CD4-positive, CD25-positive, alpha-beta regulatory T cell (primary cell): ENCODE data around the gene TNFRSF25. TPM values are rescaled to one million over a fixed set of nuclear protein-coding genes. Genes with fewer than 3 reads are reported as not detected.
A peak's percentile ranks its signal among the peaks of the same experiment; 100 is the strongest.

Experiments
- ATAC-seq, 2 donors: fragments of 150-1000 bp; cut with Tn5 transposase; one replicate each; pipeline ENCODE4 v1.10.0; 2021; ENCODE audit warnings: low read depth in 2 of 2, moderate number of reproducible peaks in 2 of 2, moderate library complexity in 1 of 2
- DNase-seq, 3 donors: peaks; one replicate each; pipeline versions ENCODE4 v3.0.0 to v3.0.0-alpha.2; 2012 to 2022; ENCODE audit warnings: mixed read lengths in 1 of 3
- H3K27ac ChIP-seq: one replicate; pipeline ENCODE4 v1.7.0; 2013; ENCODE audit warnings: mild to moderate bottlenecking, low read length; ENCODE audit not compliant: insufficient read depth, poor library complexity, severe bottlenecking
- H3K27me3 ChIP-seq: one replicate; pipeline ENCODE4 v1.7.0; 2013; ENCODE audit warnings: low read length; ENCODE audit not compliant: control insufficient read depth, insufficient read depth
- H3K36me3 ChIP-seq: one replicate; pipeline ENCODE4 v1.7.0; 2013; ENCODE audit warnings: mild to moderate bottlenecking, low read length, moderate library complexity; ENCODE audit not compliant: control insufficient read depth, insufficient read depth
- H3K4me1 ChIP-seq: 2 replicates; pipeline ENCODE4 v1.7.0; 2013; ENCODE audit warnings: mild to moderate bottlenecking, low read length; ENCODE audit not compliant: insufficient read depth, control insufficient read depth, poor library complexity, severe bottlenecking
- H3K4me3 ChIP-seq: one replicate; pipeline ENCODE4 v1.7.0; 2013; ENCODE audit warnings: low read depth, mild to moderate bottlenecking, low read length, moderate library complexity
- H3K9me3 ChIP-seq, 2 experiments: 1 replicate in 1 of 2; 2 replicates in 1 of 2; pipeline ENCODE4 v1.7.0; 2013; ENCODE audit warnings: low read length in 2 of 2, mild to moderate bottlenecking in 1 of 2, moderate library complexity in 1 of 2; ENCODE audit not compliant: control insufficient read depth in 2 of 2
- H3K27ac Mint-ChIP-seq, 3 donors: one replicate each; pipeline ENCODE4 v1.8.0; 2020 to 2022; ENCODE audit warnings: mild to moderate bottlenecking in 3 of 3, mixed read lengths in 3 of 3, moderate library complexity in 2 of 3
- H3K27me3 Mint-ChIP-seq: one replicate; pipeline ENCODE4 v1.8.0; 2022; ENCODE audit warnings: mild to moderate bottlenecking, mixed read lengths
- H3K36me3 Mint-ChIP-seq: one replicate; pipeline ENCODE4 v1.8.0; 2020; ENCODE audit warnings: mixed read lengths
- H3K4me1 Mint-ChIP-seq, 4 donors: one replicate each; pipeline ENCODE4 v1.8.0; 2020 to 2022; ENCODE audit warnings: mixed read lengths in 4 of 4, mild to moderate bottlenecking in 1 of 4
- H3K4me3 Mint-ChIP-seq, 4 donors: one replicate each; pipeline ENCODE4 v1.8.0; 2020 to 2022; ENCODE audit warnings: mild to moderate bottlenecking in 4 of 4, mixed read lengths in 4 of 4, moderate library complexity in 3 of 4
- H3K9me3 Mint-ChIP-seq, 7 donors: one replicate each; pipeline ENCODE4 v1.8.0; 2020 to 2022; ENCODE audit warnings: mixed read lengths in 7 of 7, mild to moderate bottlenecking in 3 of 7, moderate library complexity in 2 of 7
- polyA plus RNA-seq, 4 donors: library from polyadenylated mRNA; unstranded; fragments of 300-500 nt; fragmentation: Illumina TruSeq; gene quantifications; one replicate each; pipeline ENCODE4 v1.2.3, GENCODE V29; 2021
- total RNA-seq: library from RNA; stranded (reverse); gene quantifications from one replicate; pipeline ENCODE4 v1.2.3, GENCODE V29; 2022

TNFRSF25 gene
- total and polyA plus RNA-seq, 5 donors from 2014 or later: 23.3 to 258 (median 31.4) TPM

DNA sequence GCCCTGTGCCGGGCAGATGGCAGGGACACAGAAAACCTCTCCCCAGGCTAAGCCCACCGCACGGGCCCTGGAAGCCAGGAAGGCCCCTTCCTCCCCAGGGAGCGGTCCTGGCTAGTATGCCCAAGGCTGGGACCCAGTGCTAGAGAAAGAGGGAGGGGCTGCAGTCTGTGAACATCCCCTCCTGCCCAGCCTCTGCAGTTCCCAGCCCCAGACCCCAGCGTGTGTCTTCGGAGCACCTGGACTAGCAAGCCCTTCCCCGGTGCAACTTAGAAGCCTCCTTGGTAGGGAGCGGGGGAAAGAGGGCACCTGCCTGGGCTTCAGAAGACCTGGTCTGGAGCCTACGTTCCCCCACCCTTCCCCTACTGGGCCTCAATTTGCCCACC lies 23.4 kb upstream of the TNFRSF25 start:
- Histone ChIP-seq H3K27ac (no peak overlapping the region), H3K4me3 (no peak overlapping the region), H3K36me3 (no peaks in the 10 kb centered on the region), H3K27me3 (no peaks in the 10 kb centered on the region), H3K9me3 (no peaks in the 10 kb centered on the region), H3K4me1 (peaks cover 44% of the 10 kb centered on the region)
- Mint-ChIP-seq H3K27ac (no peak overlapping the region), H3K9me3 (peaks cover 0 to 1% (median 0%) of the 10 kb centered on the region in 7 donors), H3K27me3 (peaks cover 28% of the 10 kb centered on the region), H3K36me3 (no peaks in the 10 kb centered on the region), H3K4me1 (peaks cover 0 to 38% (median 23%) of the 10 kb centered on the region in 4 donors), H3K4me3 (peak overlapping the region in 2 of 4 donors; percentile 65 to 81)
- no peak for DNase-seq
- no peak for ATAC-seq

DNA sequence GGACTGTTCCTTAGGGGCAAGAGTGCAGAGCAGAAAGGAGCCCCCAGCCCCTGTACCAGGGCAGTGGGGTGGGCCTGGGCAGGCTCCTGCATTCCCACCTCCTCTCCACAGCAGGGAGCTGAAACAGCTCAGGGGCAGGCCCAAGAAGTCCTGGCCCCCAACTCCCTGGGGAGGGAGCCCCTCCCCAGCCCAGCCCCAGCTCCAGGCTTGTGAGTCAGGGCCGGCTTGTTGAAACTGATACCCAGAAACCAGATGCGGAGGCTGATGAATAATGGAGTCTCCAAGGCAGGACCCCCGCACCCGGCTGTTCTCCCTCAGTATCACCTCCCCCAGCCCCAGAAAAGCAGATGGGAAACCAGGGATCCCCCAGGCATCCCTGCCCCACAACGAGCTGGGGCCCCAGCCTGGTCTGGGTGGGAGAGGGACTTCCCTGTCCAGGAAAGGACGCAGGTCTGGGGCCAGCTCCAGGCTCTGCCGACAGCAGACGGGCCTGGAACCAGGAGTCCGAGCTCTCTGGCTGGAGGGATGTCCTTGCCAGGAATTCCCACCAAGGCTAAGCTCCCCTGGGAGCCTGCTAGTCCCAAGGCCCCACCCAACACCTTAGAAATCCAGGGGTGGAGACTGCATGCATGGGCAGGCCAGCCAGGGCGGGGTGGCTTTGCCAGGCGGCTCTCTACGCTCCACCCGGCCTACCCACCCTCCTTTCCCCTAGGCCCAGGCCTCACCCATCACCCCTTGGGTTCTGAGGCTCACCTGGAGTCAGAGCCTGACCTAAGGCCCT lies 22.8 kb upstream of the TNFRSF25 start:
- no peak overlapping the region for H3K27ac ChIP-seq
- H3K27me3 ChIP-seq: no peaks in the 10 kb centered on the region
- peaks cover 0 to 38% (median 23%) of the 10 kb centered on the region in 4 donors for H3K4me1 Mint-ChIP-seq
- H3K9me3 ChIP-seq: no peaks in the 10 kb centered on the region
- no peaks in the 10 kb centered on the region for H3K36me3 Mint-ChIP-seq
- peak overlapping the region in 1 of 4 donors; percentile 73 for H3K4me3 Mint-ChIP-seq
- peaks cover 0 to 1% (median 0%) of the 10 kb centered on the region in 7 donors for H3K9me3 Mint-ChIP-seq
- H3K27ac Mint-ChIP-seq: no peak overlapping the region
- no peaks in the 10 kb centered on the region for H3K36me3 ChIP-seq
- H3K27me3 Mint-ChIP-seq: peaks cover 34% of the 10 kb centered on the region
- H3K4me1 ChIP-seq: peaks cover 44% of the 10 kb centered on the region
- DNase-seq (no peak), ATAC-seq (no peak)
- H3K4me3 ChIP-seq: no peak overlapping the region

DNA sequence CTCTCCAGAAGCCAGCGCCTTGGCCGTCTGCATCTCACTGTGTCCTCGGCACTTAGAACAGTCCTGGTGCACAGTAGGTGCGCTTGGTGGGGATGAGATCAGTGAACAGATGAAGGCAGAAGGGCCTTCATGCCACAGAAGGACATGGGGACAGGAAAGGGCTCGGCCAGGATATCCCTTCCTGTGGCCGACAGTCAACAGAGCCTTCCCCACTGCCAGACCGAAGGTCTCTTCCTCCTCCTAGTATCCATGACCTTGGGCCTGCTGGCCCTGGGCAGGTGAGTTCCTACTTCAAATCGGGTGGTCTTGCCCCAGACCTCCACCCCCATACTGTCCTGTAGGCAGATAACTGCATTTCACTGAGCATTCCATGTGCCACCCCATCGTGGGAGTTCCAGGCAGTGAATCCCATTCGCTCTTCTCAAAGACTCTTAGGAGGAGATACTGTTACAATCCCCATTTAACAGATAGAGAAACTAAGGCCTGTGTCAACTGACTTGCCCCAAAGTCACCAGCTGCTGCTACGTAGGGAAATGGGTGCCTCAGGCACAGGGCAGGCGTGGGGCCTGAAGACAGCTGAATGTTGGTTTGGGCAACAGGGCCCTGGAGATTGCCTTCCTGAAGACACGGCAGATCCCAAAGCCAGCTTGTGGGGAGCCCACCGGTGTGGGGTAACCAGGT lies 22.0 kb upstream of the TNFRSF25 start:
- peak overlapping the region in 3 of 4 donors; percentile 13 to 71 (median 13) for H3K4me3 Mint-ChIP-seq
- peaks cover 44% of the 10 kb centered on the region for H3K4me1 ChIP-seq
- DNase-seq (no peak), ATAC-seq (no peak)
- peaks cover 0 to 37% (median 20%) of the 10 kb centered on the region in 4 donors for H3K4me1 Mint-ChIP-seq
- H3K4me3 ChIP-seq: no peak overlapping the region
- H3K36me3 ChIP-seq: no peaks in the 10 kb centered on the region
- no peaks in the 10 kb centered on the region for H3K36me3 Mint-ChIP-seq
- peaks cover 39% of the 10 kb centered on the region for H3K27me3 Mint-ChIP-seq
- no peak overlapping the region for H3K27ac ChIP-seq
- H3K9me3 Mint-ChIP-seq: peaks cover 0 to 1% (median 0%) of the 10 kb centered on the region in 7 donors
- H3K9me3 ChIP-seq: no peaks in the 10 kb centered on the region
- H3K27me3 ChIP-seq: no peaks in the 10 kb centered on the region
- no peak overlapping the region for H3K27ac Mint-ChIP-seq

- Histone ChIP-seq H3K9me3 (no peaks in the 10 kb centered on the region), H3K27ac (no peak overlapping the region), H3K4me1 (peaks cover 41% of the 10 kb centered on the region), H3K36me3 (no peaks in the 10 kb centered on the region), H3K27me3 (no peaks in the 10 kb centered on the region), H3K4me3 (no peak overlapping the region)
- no peak overlapping the region for H3K27ac Mint-ChIP-seq
- H3K4me1 Mint-ChIP-seq: peaks cover 0 to 24% (median 13%) of the 10 kb centered on the region in 4 donors
- H3K4me3 Mint-ChIP-seq: peak overlapping the region in 3 of 4 donors; percentile 5 to 82 (median 62)
- ATAC-seq: peak; percentile 76 to 81
- H3K9me3 Mint-ChIP-seq: peaks cover 0 to 1% (median 0%) of the 10 kb centered on the region in 7 donors
- DNase-seq: peak; percentile 71 to 85 (median 84)
- no peaks in the 10 kb centered on the region for H3K36me3 Mint-ChIP-seq
- peaks cover 42% of the 10 kb centered on the region for H3K27me3 Mint-ChIP-seq
Observed at GRCh38 chr1:6486433-6487011, 20.5 kb upstream of the TNFRSF25 start.

GRCh38 chr1:6485168-6486101 lies 19.5 kb upstream of the TNFRSF25 start:
- peaks cover 30% of the 10 kb centered on the region for H3K4me1 ChIP-seq
- DNase-seq (no peak), ATAC-seq (no peak)
- peaks cover 0 to 17% (median 8%) of the 10 kb centered on the region in 4 donors for H3K4me1 Mint-ChIP-seq
- H3K4me3 Mint-ChIP-seq: no peak overlapping the region
- H3K27me3 ChIP-seq: no peaks in the 10 kb centered on the region
- H3K27me3 Mint-ChIP-seq: peaks cover 38% of the 10 kb centered on the region
- no peak overlapping the region for H3K27ac Mint-ChIP-seq
- H3K27ac ChIP-seq: no peak overlapping the region
- no peaks in the 10 kb centered on the region for H3K36me3 ChIP-seq
- no peak overlapping the region for H3K4me3 ChIP-seq
- H3K9me3 Mint-ChIP-seq: peaks cover 0 to 1% (median 0%) of the 10 kb centered on the region in 7 donors
- no peaks in the 10 kb centered on the region for H3K9me3 ChIP-seq
- H3K36me3 Mint-ChIP-seq: no peaks in the 10 kb centered on the region

- Mint-ChIP-seq H3K36me3 (no peaks in the 10 kb centered on the region), H3K27me3 (peaks cover 38% of the 10 kb centered on the region), H3K4me1 (peaks cover 0 to 17% (median 8%) of the 10 kb centered on the region in 4 donors), H3K9me3 (peaks cover 0 to 1% (median 0%) of the 10 kb centered on the region in 7 donors), H3K27ac (no peak overlapping the region), H3K4me3 (peak overlapping the region in 2 of 4 donors; percentile 43 to 56)
- Histone ChIP-seq H3K27me3 (no peaks in the 10 kb centered on the region), H3K9me3 (no peaks in the 10 kb centered on the region), H3K4me3 (no peak overlapping the region), H3K27ac (no peak overlapping the region), H3K36me3 (no peaks in the 10 kb centered on the region), H3K4me1 (peaks cover 23% of the 10 kb centered on the region)
- no peak for DNase-seq
- no peak for ATAC-seq
Observed at GRCh38 chr1:6484826-6485167, 18.8 kb upstream of the TNFRSF25 start.

GRCh38 chr1:6483761-6484117 lies 17.8 kb upstream of the TNFRSF25 start:
- Mint-ChIP-seq H3K9me3 (peaks cover 0 to 1% (median 0%) of the 10 kb centered on the region in 7 donors), H3K4me3 (peak overlapping the region in 1 of 4 donors; percentile 43), H3K4me1 (peaks cover 0 to 17% (median 8%) of the 10 kb centered on the region in 4 donors), H3K27me3 (peaks cover 41% of the 10 kb centered on the region), H3K27ac (no peak overlapping the region), H3K36me3 (peaks cover 3% of the 10 kb centered on the region)
- H3K27me3 ChIP-seq: no peaks in the 10 kb centered on the region
- no peaks in the 10 kb centered on the region for H3K9me3 ChIP-seq
- DNase-seq (no peak), ATAC-seq (no peak)
- no peak overlapping the region for H3K27ac ChIP-seq
- no peaks in the 10 kb centered on the region for H3K36me3 ChIP-seq
- H3K4me1 ChIP-seq: peaks cover 20% of the 10 kb centered on the region
- no peak overlapping the region for H3K4me3 ChIP-seq
